HG02884 (cell line): ENCODE measurements around the gene MVP.

Experiments used
- ATAC-seq: cut with Tn5 transposase; IDR thresholded peaks from one replicate; pipeline ENCODE4 v1.9.1; 2021; ENCODE audit warnings: mild to moderate bottlenecking, moderate library complexity; ENCODE audit not compliant: unreplicated experiment

Gene MVP

GRCh38 chr16:29840240-29840639 lies 20.0 kb downstream of the MVP start:
- ATAC-seq = no peak

GRCh38 chr16:29841631-29842030 lies 21.4 kb downstream of the MVP start:
- no peak for ATAC-seq

- ATAC-seq = no peak
These were observed 22.6 kb downstream of the MVP start for GRCh38 chr16:29842732-29843346.

- no peak for ATAC-seq
These were observed 23.7 kb downstream of the MVP start for GRCh38 chr16:29843931-29844330.

- ATAC-seq = no peak
These were observed 24.5 kb downstream of the MVP start for GRCh38 chr16:29844575-29845331.

- ATAC-seq = no peak
These were observed 25.4 kb downstream of the MVP start for GRCh38 chr16:29845656-29846055.

- ATAC-seq = no peak
These were observed 28.4 kb downstream of the MVP start for GRCh38 chr16:29848420-29849297.

GRCh38 chr16:29849505-29849904 lies 29.2 kb downstream of the MVP start:
- ATAC-seq = no peak

GRCh38 chr16:29850998-29851397 lies 30.7 kb downstream of the MVP start:
- no peak for ATAC-seq

GRCh38 chr16:29852654-29853053 lies 32.4 kb downstream of the MVP start:
- no peak for ATAC-seq

GRCh38 chr16:29854520-29855100 lies 34.3 kb downstream of the MVP start:
- ATAC-seq = no peak

- ATAC-seq = no peak
These were observed 37.0 kb downstream of the MVP start for GRCh38 chr16:29857133-29857760.

- ATAC-seq = no peak
These were observed 38.0 kb downstream of the MVP start for GRCh38 chr16:29858149-29858849.

GRCh38 chr16:29858974-29859373 lies 38.7 kb downstream of the MVP start:
- ATAC-seq = no peak

GRCh38 chr16:29860218-29860617 lies 40.0 kb downstream of the MVP start:
- no peak for ATAC-seq

GRCh38 chr16:29862383-29862883 lies 42.2 kb downstream of the MVP start:
- ATAC-seq = no peak

- peak; percentile 95 for ATAC-seq
These were observed 42.8 kb downstream of the MVP start, which contains the start of gene CDIPT for GRCh38 chr16:29862884-29863668. Gene CDIPT (minus strand): TSS chr16:29863226. CDS start chr16:29862857, 369 bp downstream.

GRCh38 chr16:29863669-29863984 lies 43.4 kb downstream of the MVP start:
- ATAC-seq = no peak

GRCh38 chr16:29864205-29864604 lies 43.9 kb downstream of the MVP start:
- no peak for ATAC-seq
